HG03575 (cell line): ENCODE results near the gene ANXA4.
"Not testable (repeated sequence)": the region's sequence is repeated elsewhere in the genome, so short reads cannot be mapped to it uniquely, and the experiment has no call there.

Experiments used
- ATAC-seq: cut with Tn5 transposase; IDR thresholded peaks from one replicate; pipeline ENCODE4 v1.9.1; 2021; ENCODE audit not compliant: unreplicated experiment, insufficient number of reproducible peaks, low FRiP score; ENCODE audit errors: extremely low read depth

ANXA4 gene

GRCh38 chr2:69771461-69771860 is 29.5 kb downstream of the ANXA4 start:
- ATAC-seq: no peak

GRCh38 chr2:69773206-69773605 is 31.3 kb downstream of the ANXA4 start:
- ATAC-seq: no peak

- ATAC-seq: not testable (repeated sequence)
Observed at GRCh38 chr2:69774258-69774983, 32.5 kb downstream of the ANXA4 start.

GRCh38 chr2:69774984-69775982 is 33.3 kb downstream of the ANXA4 start:
- ATAC-seq: no peak

GRCh38 chr2:69776886-69777785 is 35.2 kb downstream of the ANXA4 start:
- no peak for ATAC-seq

- ATAC-seq: no peak
Observed at GRCh38 chr2:69777786-69778105, 35.8 kb downstream of the ANXA4 start.

GRCh38 chr2:69779258-69780001 is 37.5 kb downstream of the ANXA4 start:
- no peak for ATAC-seq

GRCh38 chr2:69780921-69781320 is 39.0 kb downstream of the ANXA4 start:
- ATAC-seq: no peak

- ATAC-seq: no peak
Observed at GRCh38 chr2:69781321-69782248, 39.7 kb downstream of the ANXA4 start.

- no peak for ATAC-seq
Observed at GRCh38 chr2:69784228-69784627, 42.3 kb downstream of the ANXA4 start.

GRCh38 chr2:69785358-69785757 is 43.4 kb downstream of the ANXA4 start:
- ATAC-seq: no peak

- no peak for ATAC-seq
Observed at GRCh38 chr2:69786052-69786560, 44.2 kb downstream of the ANXA4 start.

- ATAC-seq: no peak
Observed at GRCh38 chr2:69789175-69789721, 47.3 kb downstream of the ANXA4 start.

- no peak for ATAC-seq
Observed at GRCh38 chr2:69789772-69790600, 48.1 kb downstream of the ANXA4 start.

- ATAC-seq: no peak
Observed at GRCh38 chr2:69790601-69790959, 48.6 kb downstream of the ANXA4 start.

- ATAC-seq: no peak
Observed at GRCh38 chr2:69791045-69791444, 49.1 kb downstream of the ANXA4 start.
